Body of pancreas (tissue), 4 donors: ENCODE data around the gene CPN2. TPM values are rescaled to one million over a fixed set of nuclear protein-coding genes. Genes with fewer than 3 reads are reported as not detected.

ENCODE experiments used
- ATAC-seq: fragments of 150-250 bp; one replicate; pipeline ENCODE4 v1.9.1; 2016
- DNase-seq, 4 donors: peaks; one replicate each; pipeline ENCODE4 v3.0.0-alpha.2; 2019
- H3K27ac ChIP-seq, 4 donors: fragments of 200-600 bp; sonication (generic); 1 replicate in 3 of 4; 2 replicates in 1 of 4; pipeline versions ENCODE4 v1.5.1 to v1.6.1; 2016 to 2019; ENCODE audit warnings: mild to moderate bottlenecking in 1 of 4, mixed read lengths in 1 of 4, moderate library complexity in 1 of 4
- H3K27me3 ChIP-seq, 2 donors: fragments of 200-600 bp; sonication (generic); one replicate each; pipeline ENCODE4 v1.6.0; 2016; ENCODE audit warnings: mild to moderate bottlenecking in 1 of 2
- H3K36me3 ChIP-seq, 2 donors: fragments of 200-600 bp; sonication (generic); replicated peaks in 1 of 2; 2 replicates each; pipeline ENCODE4 v1.5.1; 2016; ENCODE audit warnings: low read depth in 2 of 2; ENCODE audit not compliant: insufficient read depth in 1 of 2
- H3K4me1 ChIP-seq: fragments of 200-600 bp; sonication (generic); one replicate; pipeline ENCODE4 v1.6.0; 2016
- H3K4me3 ChIP-seq, 2 donors: fragments of 200-600 bp; sonication (generic); 1 replicate in 1 of 2; 2 replicates in 1 of 2; pipeline ENCODE4 v1.5.1; 2016 to 2019
- H3K9me3 ChIP-seq, 3 donors: fragments of 200-600 bp; sonication (generic); 1 replicate in 2 of 3; 2 replicates in 1 of 3; pipeline ENCODE4 v1.5.1; 2016
- CTCF ChIP-seq, 7 experiments: fragments of 450-650 bp in 4 of 7; fragments of 200-600 bp in 3 of 7; sonication (generic) in 3 of 7; IDR thresholded peaks; one replicate each; pipeline ENCODE4 v1.5.1; 2016 to 2019; ENCODE audit warnings: antibody characterized with exemption in 7 of 7
- POLR2A ChIP-seq, 3 donors: fragments of 450-650 bp; IDR thresholded peaks; one replicate each; pipeline ENCODE4 v1.6.1; 2016; ENCODE audit warnings: antibody characterized with exemption in 3 of 3, mild to moderate bottlenecking in 2 of 3
- WGBS, 2 donors: methylation state at CpG; one replicate each; pipeline ENCODE4 v1.1.5; 2017; 5-methylcytosine and 5-hydroxymethylcytosine counted together
- intact Hi-C: fragments of 100-400 bp; cut with DNase I; formaldehyde crosslinking; loops from one replicate; pipeline ENCODE4 v1.15.1; 2023
- total RNA-seq, 2 donors: library from RNA; depleted of rRNA; stranded (reverse); fragments of >200 nt; gene quantifications; one replicate each; pipeline ENCODE4 v1.1.0, GENCODE V29; 2016

The CPN2 gene
- total RNA-seq, 2 donors from 2014 or later: not detected

GRCh38 chr3:194330160-194330559 lies 21.0 kb downstream of the CPN2 start:
- TF ChIP-seq CTCF (IDR thresholded peaks at IDR 0.05) (no peak), POLR2A (IDR thresholded peaks at IDR 0.05) (no peak)
- Histone ChIP-seq H3K9me3 (no peaks in the 10 kb centered on the region), H3K36me3 (no peaks in the 10 kb centered on the region), H3K27ac (no peak overlapping the region), H3K4me1 (peaks cover 23% of the 10 kb centered on the region), H3K27me3 (peaks cover 0 to 5% of the 10 kb centered on the region in 2 donors), H3K4me3 (no peak overlapping the region)
- ATAC-seq (no peak), DNase-seq (no peak)
- intact Hi-C loops: loop anchor here (10.0 kb wide), 1 partner anchor 665 kb away; no protein-coding TSS in a partner anchor
- 73 to 82% methylated on average over 10 of the region's 10 CpGs for WGBS, 2 donors

- Histone ChIP-seq H3K9me3 (no peaks in the 10 kb centered on the region), H3K27me3 (peaks cover 0 to 5% of the 10 kb centered on the region in 2 donors), H3K27ac (no peak overlapping the region), H3K4me1 (peaks cover 23% of the 10 kb centered on the region), H3K36me3 (no peaks in the 10 kb centered on the region), H3K4me3 (no peak overlapping the region)
- 77 to 82% methylated on average over 7 of the region's 7 CpGs for WGBS, 2 donors
- TF ChIP-seq CTCF (IDR thresholded peaks at IDR 0.05): no peak
- no peak for TF ChIP-seq POLR2A (IDR thresholded peaks at IDR 0.05)
- DNase-seq (no peak), ATAC-seq (no peak)
- intact Hi-C loops: no loop called here
Observed at GRCh38 chr3:194329583-194329965, 21.6 kb downstream of the CPN2 start.

GRCh38 chr3:194328942-194329582 lies 22.1 kb downstream of the CPN2 start:
- 84 to 86% methylated on average over 14 of the region's 14 CpGs for WGBS, 2 donors
- Histone ChIP-seq H3K27me3 (peaks cover 0 to 5% of the 10 kb centered on the region in 2 donors), H3K9me3 (no peaks in the 10 kb centered on the region), H3K4me1 (peaks cover 25% of the 10 kb centered on the region), H3K4me3 (no peak overlapping the region), H3K27ac (no peak overlapping the region), H3K36me3 (no peaks in the 10 kb centered on the region)
- ATAC-seq: no peak
- TF ChIP-seq POLR2A (IDR thresholded peaks at IDR 0.05) (no peak), CTCF (IDR thresholded peaks at IDR 0.05) (no peak)
- no peak for DNase-seq
- intact Hi-C loops: no loop called here

- no peak for ATAC-seq
- DNase-seq: peak in 1 of 4 donors; percentile 29
- Histone ChIP-seq H3K27ac (no peak overlapping the region), H3K4me1 (peaks cover 21% of the 10 kb centered on the region), H3K9me3 (no peaks in the 10 kb centered on the region), H3K4me3 (no peak overlapping the region), H3K36me3 (no peaks in the 10 kb centered on the region), H3K27me3 (peaks cover 0 to under 1% of the 10 kb centered on the region in 2 donors)
- intact Hi-C loops: no loop called here
- WGBS, 2 donors: 82 to 85% methylated on average over 27 of the region's 27 CpGs
- TF ChIP-seq POLR2A (IDR thresholded peaks at IDR 0.05): no peak
- TF ChIP-seq CTCF (IDR thresholded peaks at IDR 0.05): no peak
Observed at GRCh38 chr3:194328053-194328657, 23.0 kb downstream of the CPN2 start.
